H1 (cell line): ENCODE results near the gene ATAD3B. TPM values are rescaled to one million over a fixed set of nuclear protein-coding genes. Genes with fewer than 3 reads are reported as not detected.

Experiments
- CTCF ChIA-PET: fragments of 300-600 bp; sonication (Branson Sonifier 250); formaldehyde crosslinking; loops from one replicate; lab custom pipeline; 2021; ENCODE audit not compliant: partially characterized antibody; lab: Charles Lee
- POLR2A ChIA-PET: fragments of 300-600 bp; sonication (Branson Sonifier 250); formaldehyde crosslinking; loops from one replicate; lab custom pipeline; 2021; ENCODE audit warnings: inconsistent platforms; ENCODE audit not compliant: partially characterized antibody; lab: Charles Lee
- DNase-seq, 2 experiments: peaks; one replicate each; pipeline versions ENCODE4 v3.0.0 to v3.0.0-alpha.2; 2010 to 2022; ENCODE audit warnings: low spot score in 2 of 2, low read depth in 1 of 2, mixed read lengths in 1 of 2
- FAIRE-seq: peaks from 2 replicates; lab custom pipeline; 2011; peaks lifted over from hg19 to GRCh38; lab: Jason Lieb, UNC
- H2AFZ ChIP-seq: 2 replicates; pipeline ENCODE4 v1.8.1; 2012; ENCODE audit warnings: low read length, inconsistent platforms
- H2AK5ac ChIP-seq: 2 replicates; pipeline ENCODE4 v1.6.1; 2013; ENCODE audit warnings: low read depth, low read length
- H2BK120ac ChIP-seq: replicated peaks from 2 replicates; pipeline ENCODE3; 2013; ENCODE audit warnings: low read depth, low read length, inconsistent platforms
- H2BK12ac ChIP-seq: 2 replicates; pipeline ENCODE4 v1.6.1; 2013; ENCODE audit warnings: low read depth, low read length
- H2BK15ac ChIP-seq: 2 replicates; pipeline ENCODE4 v1.6.1; 2013; ENCODE audit warnings: low read length
- H2BK20ac ChIP-seq: 2 replicates; pipeline ENCODE4 v1.6.1; 2013; ENCODE audit warnings: low read length
- H2BK5ac ChIP-seq: 2 replicates; pipeline ENCODE4 v1.6.1; 2013; ENCODE audit warnings: low read depth, low read length
- H3K14ac ChIP-seq: 2 replicates; pipeline ENCODE4 v1.6.1; 2013; ENCODE audit warnings: inconsistent platforms; ENCODE audit not compliant: insufficient read length
- H3K18ac ChIP-seq: 2 replicates; pipeline ENCODE4 v1.6.1; 2013; ENCODE audit warnings: low read length; ENCODE audit errors: extremely low read depth
- H3K23ac ChIP-seq: 2 replicates; pipeline ENCODE4 v1.6.1; 2013; ENCODE audit warnings: inconsistent platforms; ENCODE audit not compliant: insufficient read length
- H3K23me2 ChIP-seq: 2 replicates; pipeline ENCODE4 v1.6.1; 2013; ENCODE audit warnings: low read depth, low read length
- H3K27ac ChIP-seq: 2 replicates; pipeline ENCODE4 v1.6.1; 2011; ENCODE audit warnings: low read depth, low read length, inconsistent platforms
- H3K27me3 ChIP-seq, 4 experiments: replicated peaks in 1 of 4; 1 replicate in 1 of 4; 2 replicates in 3 of 4; pipeline versions ENCODE4 v1.6.1 to v1.8.1; 2011 to 2013; ENCODE audit warnings: low read length in 3 of 4, mild to moderate bottlenecking in 3 of 4, inconsistent platforms in 2 of 4, mixed read lengths in 2 of 4, moderate library complexity in 1 of 4; ENCODE audit not compliant: control insufficient read depth in 3 of 4, insufficient read depth in 3 of 4; ENCODE audit errors: extremely low read depth in 1 of 4
- H3K36me3 ChIP-seq, 4 experiments: 2 replicates each; pipeline versions ENCODE4 v1.6.1 to v1.8.1; 2011 to 2013; ENCODE audit warnings: mild to moderate bottlenecking in 4 of 4, low read length in 3 of 4, moderate library complexity in 2 of 4, control low read depth in 1 of 4, inconsistent platforms in 1 of 4; ENCODE audit not compliant: insufficient read depth in 4 of 4, control insufficient read depth in 2 of 4
- H3K4ac ChIP-seq: replicated peaks from 2 replicates; pipeline ENCODE3; 2013; ENCODE audit warnings: low read length, low read depth, mixed read lengths, inconsistent platforms; ENCODE audit not compliant: insufficient read length
- H3K4me1 ChIP-seq, 4 experiments: replicated peaks in 1 of 4; 1 replicate in 1 of 4; 2 replicates in 3 of 4; pipeline versions ENCODE4 v1.6.1 to v1.8.1; 2011 to 2013; ENCODE audit warnings: low read length in 3 of 4, inconsistent platforms in 2 of 4, mixed read lengths in 1 of 4; ENCODE audit not compliant: insufficient read depth in 4 of 4, control insufficient read depth in 3 of 4
- H3K4me2 ChIP-seq, 2 experiments: 2 replicates each; pipeline versions ENCODE4 v1.6.1 to v1.8.1; 2011 to 2013; ENCODE audit warnings: low read depth in 2 of 2, low read length in 2 of 2, control low read depth in 1 of 2, inconsistent platforms in 1 of 2, mild to moderate bottlenecking in 1 of 2; ENCODE audit not compliant: insufficient read depth in 1 of 2
- H3K4me3 ChIP-seq, 4 experiments: fragments of 200-600, 300-600 bp in 1 of 4; sonication (generic), shearing (Covaris generic), sonication (Bioruptor Twin) in 1 of 4; 2 replicates each; pipeline versions ENCODE4 v1.5.1 to v1.8.1; 2011 to 2016; ENCODE audit warnings: low read length in 4 of 4, low read depth in 3 of 4, control low read depth in 2 of 4, inconsistent platforms in 2 of 4, mild to moderate bottlenecking in 2 of 4, mixed read lengths in 1 of 4, moderate library complexity in 1 of 4; ENCODE audit not compliant: insufficient read depth in 2 of 4; ENCODE audit errors: extremely low read depth in 1 of 4
- H3K56ac ChIP-seq: replicated peaks from 2 replicates; pipeline ENCODE3; 2013; ENCODE audit warnings: low read depth, mild to moderate bottlenecking, mixed read lengths, low read length, inconsistent platforms; ENCODE audit not compliant: insufficient read length
- H3K79me1 ChIP-seq: 2 replicates; pipeline ENCODE4 v1.6.1; 2013; ENCODE audit warnings: low read depth, low read length, control low read depth
- H3K79me2 ChIP-seq, 2 experiments: 2 replicates each; pipeline versions ENCODE4 v1.6.1 to v1.8.1; 2012 to 2013; ENCODE audit warnings: low read length in 2 of 2, mild to moderate bottlenecking in 2 of 2, inconsistent platforms in 1 of 2; ENCODE audit not compliant: insufficient read depth in 2 of 2, control insufficient read depth in 1 of 2
- H3K9ac ChIP-seq, 4 experiments: replicated peaks in 1 of 4; 1 replicate in 1 of 4; 2 replicates in 3 of 4; pipeline versions ENCODE4 v1.6.1 to v1.8.1; 2011 to 2013; ENCODE audit warnings: low read depth in 3 of 4, low read length in 3 of 4, control low read depth in 2 of 4, mild to moderate bottlenecking in 2 of 4, moderate library complexity in 2 of 4, inconsistent platforms in 1 of 4; ENCODE audit errors: extremely low read depth in 1 of 4
- H3K9me3 ChIP-seq, 2 experiments: 2 replicates each; pipeline versions ENCODE4 v1.6.1 to v1.8.1; 2012 to 2013; ENCODE audit warnings: mild to moderate bottlenecking in 2 of 2, moderate library complexity in 2 of 2, control low read depth in 1 of 2, inconsistent platforms in 1 of 2, low read depth in 1 of 2, low read length in 1 of 2, mixed read lengths in 1 of 2; ENCODE audit not compliant: insufficient read depth in 2 of 2
- H4K20me1 ChIP-seq, 2 experiments: replicated peaks in 1 of 2; 2 replicates each; pipeline versions ENCODE3 to v1.8.1; 2011 to 2013; ENCODE audit warnings: inconsistent platforms in 2 of 2, low read length in 2 of 2, mild to moderate bottlenecking in 1 of 2; ENCODE audit not compliant: insufficient read depth in 2 of 2, control insufficient read depth in 1 of 2
- H4K5ac ChIP-seq: 2 replicates; pipeline ENCODE4 v1.6.1; 2013; ENCODE audit warnings: low read length, low read depth, mixed read lengths, inconsistent platforms; ENCODE audit not compliant: insufficient read length
- H4K8ac ChIP-seq: 2 replicates; pipeline ENCODE4 v1.8.0; 2013; ENCODE audit warnings: mild to moderate bottlenecking, moderate library complexity, low read length, inconsistent platforms; ENCODE audit not compliant: insufficient read depth; ENCODE audit errors: extremely low read depth
- H4K91ac ChIP-seq: replicated peaks from 2 replicates; pipeline ENCODE3; 2013; ENCODE audit warnings: low read length, mixed read lengths, inconsistent platforms; ENCODE audit not compliant: insufficient read length
- BACH1 ChIP-seq: IDR thresholded peaks from 2 replicates; pipeline ENCODE4 v1.6.1; 2012; ENCODE audit warnings: low read length, improper control_type of control experiment
- BCL11A ChIP-seq, 2 experiments: IDR thresholded peaks; one replicate each; pipeline ENCODE4 v1.6.1; 2011; ENCODE audit warnings: low read depth in 2 of 2, low read length in 2 of 2, mild to moderate bottlenecking in 2 of 2
- BRCA1 ChIP-seq: IDR thresholded peaks from 2 replicates; pipeline ENCODE4 v1.6.1; 2012; ENCODE audit warnings: low read depth, low read length, improper control_type of control experiment
- CREB1 ChIP-seq: IDR thresholded peaks from 2 replicates; pipeline ENCODE4 v1.6.1; 2012; ENCODE audit warnings: inconsistent platforms
- EGR1 ChIP-seq: IDR thresholded peaks from 2 replicates; pipeline ENCODE4 v1.6.1; 2011; ENCODE audit warnings: low read depth, low read length, borderline replicate concordance
- HDAC2 ChIP-seq, 2 experiments: fragments of 300-600 bp in 1 of 2; sonication (generic) in 1 of 2; IDR thresholded peaks; 2 replicates each; pipeline ENCODE4 v1.6.1; 2011 to 2012; ENCODE audit warnings: low read depth in 2 of 2, low read length in 2 of 2, mild to moderate bottlenecking in 2 of 2, moderate library complexity in 2 of 2, borderline replicate concordance in 1 of 2, inconsistent platforms in 1 of 2
- NRF1 ChIP-seq: IDR thresholded peaks from 2 replicates; pipeline ENCODE4 v1.6.1; 2011; ENCODE audit warnings: mild to moderate bottlenecking, low read depth, low read length, improper control_type of control experiment
- RBBP5 ChIP-seq: IDR thresholded peaks from 2 replicates; pipeline ENCODE4 v1.7.1; 2012; ENCODE audit warnings: low read depth, mild to moderate bottlenecking, inconsistent platforms, low read length, moderate library complexity, borderline replicate concordance
- TBP ChIP-seq: IDR thresholded peaks from 2 replicates; pipeline ENCODE4 v1.6.1; 2011; ENCODE audit warnings: low read depth, low read length, improper control_type of control experiment
- YY1 ChIP-seq: IDR thresholded peaks from 2 replicates; pipeline ENCODE4 v1.6.1; 2011; ENCODE audit warnings: low read depth, mild to moderate bottlenecking, low read length
- WGBS, 2 experiments: shearing (Covaris generic) in 1 of 2; methylation state at CpG; one replicate each; pipeline versions ENCODE4 v1.1.6 to v1.1.7; 2013 to 2015; ENCODE audit warnings: low lambda C conversion rate in 2 of 2, mixed read lengths in 2 of 2, inconsistent platforms in 1 of 2, low coverage in 1 of 2, missing lambda C conversion rate in 1 of 2; ENCODE audit not compliant: insufficient replicate concordance in 2 of 2, insufficient coverage in 1 of 2, insufficient read length in 1 of 2; ENCODE audit errors: extremely low coverage in 1 of 2, missing lambda C conversion rate in 1 of 2; 5-methylcytosine and 5-hydroxymethylcytosine counted together
- polyA plus RNA-seq, 7 experiments: library from polyadenylated mRNA; depleted of rRNA in 3 of 7; stranded (reverse) in 5 of 7; unstranded in 2 of 7; fragments of >200 nt in 5 of 7; fragments of 200-250 nt in 2 of 7; gene quantifications; 1 replicate in 5 of 7; 2 replicates in 1 of 7; 4 replicates in 1 of 7; pipeline versions ENCODE4 v1.2.1 to v1.2.3, GENCODE V29; 2011 to 2013; ENCODE audit warnings: missing spikeins in 2 of 7, mixed read lengths in 2 of 7
- total RNA-seq: library from RNA; stranded (reverse); fragmentation: NEBNext Ultra II Directional; extraction: Animal tissue kit (Norgen Biotek cat#: 25700); gene quantifications from 2 replicates; pipeline ENCODE4 v1.2.1, GENCODE V29; 2021
- TF ChIP-seq, protein P1 (sequence below): IDR thresholded peaks from 2 replicates; pipeline ENCODE4 v1.6.1; 2011; ENCODE audit warnings: low read depth, mild to moderate bottlenecking, low read length; ENCODE audit not compliant: insufficient read depth

ATAD3B gene
- total and polyA plus RNA-seq, 2 of the 8 experiments (the other 6 are each of a cell fraction or from before 2014, with no cell fraction given): 31.3 to 63.0 TPM

DNA sequence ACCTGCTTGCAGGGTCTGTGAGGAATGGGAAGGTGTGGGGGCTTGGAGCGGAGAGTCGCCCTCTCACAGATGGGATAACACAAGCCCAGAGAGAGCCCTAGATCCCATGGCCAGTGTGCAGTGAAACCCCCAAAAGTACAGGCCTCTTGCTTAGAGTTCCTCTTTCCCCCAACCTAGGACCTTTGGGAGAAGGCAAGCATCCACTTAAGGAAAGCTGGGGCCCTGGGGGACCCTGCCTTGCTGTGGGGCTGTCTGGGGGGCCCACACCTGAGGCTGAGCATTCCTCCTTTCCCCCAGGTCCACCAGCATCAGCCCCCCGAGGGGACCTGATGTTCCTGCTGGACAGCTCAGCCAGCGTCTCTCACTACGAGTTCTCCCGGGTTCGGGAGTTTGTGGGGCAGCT lies 34.9 kb upstream of the ATAD3B start:
- DNase-seq: no peak
- H3K4me1 ChIP-seq: peaks cover 0 to 44% (median 36%) of the 10 kb centered on the region in 4 experiments; a peak in 6 of 7 replicates
- no peak overlapping the region for H4K91ac ChIP-seq
- POLR2A ChIA-PET: interaction anchor here (0.5 to 22.9 kb wide), 7 partner anchors 8 to 342 kb away, joined by 3 to 515 read pairs (median 6); partner anchors contain the start of genes ANKRD65, CCNL2 and MRPL20
- H4K20me1 ChIP-seq: peaks cover 4 to 7% of the 10 kb centered on the region in 2 experiments
- H4K8ac ChIP-seq: peak overlapping the region; percentile 2; the same call in 1 of the 2 replicates
- no peak overlapping the region for H2AFZ ChIP-seq
- CTCF ChIA-PET: interaction anchor here (0.6 to 3.0 kb wide), 7 partner anchors 9 to 68 kb away, joined by 3 to 20 read pairs (median 5); no protein-coding TSS in a partner anchor
- H3K9me3 ChIP-seq: no peaks in the 10 kb centered on the region
- WGBS, 2 experiments: 92% methylated on average over 6 of the region's 7 CpGs; no CpG with 5 or more reads in 1 of the 2 experiments
- peak overlapping the region in 3 of 4 experiments; percentile 46 to 72 (median 72); a peak in 4 of 8 replicates for H3K4me3 ChIP-seq
- H3K14ac ChIP-seq: no peak overlapping the region
- peaks cover 0 to 7% (median 0%) of the 10 kb centered on the region in 4 experiments; a peak in 1 of 8 replicates for H3K36me3 ChIP-seq
- no peak overlapping the region for H2BK15ac ChIP-seq
- H3K27ac ChIP-seq: no peak overlapping the region
- H2BK20ac ChIP-seq: no peak overlapping the region
- H3K4ac ChIP-seq: no peak overlapping the region
- H3K27me3 ChIP-seq: peaks cover 0 to 3% (median 0%) of the 10 kb centered on the region in 4 experiments; a peak in 2 of 7 replicates
- no peak overlapping the region for H2BK120ac ChIP-seq
- peak overlapping the region; percentile 54 to 94 for H3K4me2 ChIP-seq
- H3K23ac ChIP-seq: no peak overlapping the region
- peaks cover 18% of the 10 kb centered on the region; the same call in 1 of the 2 replicates for H3K23me2 ChIP-seq
- H3K9ac ChIP-seq: no peak overlapping the region
- no peaks in the 10 kb centered on the region for H3K79me1 ChIP-seq
- H2BK5ac ChIP-seq: no peak overlapping the region
- no peak overlapping the region for H4K5ac ChIP-seq
- H2BK12ac ChIP-seq: 0 out of 2 replicates have a peak overlapping the region, but pooled peaks have one; percentile 50
- no peak overlapping the region for H3K56ac ChIP-seq
- H2AK5ac ChIP-seq: 0 out of 2 replicates have a peak overlapping the region, but pooled peaks have one; percentile 88
- H3K79me2 ChIP-seq: peaks cover 0 to 8% of the 10 kb centered on the region in 2 experiments; a peak in 1 of 4 replicates
- FAIRE-seq: no peak
- no peak overlapping the region for H3K18ac ChIP-seq
- no peak for TF ChIP-seq RBBP5
- TF ChIP-seq TBP: no peak
- no peak for TF ChIP-seq HDAC2 (IDR thresholded peaks at IDR 0.05; ENCODE audit: borderline replicate concordance in 1 of 2, low read depth in 2 of 2, low read length in 2 of 2)
- no peak for TF ChIP-seq BCL11A (IDR thresholded peaks at IDR 0.05; ENCODE audit: low read depth in 2 of 2, low read length in 2 of 2)
- no peak for TF ChIP-seq EGR1
- TF ChIP-seq YY1: no peak
- no peak for TF ChIP-seq NRF1
- no peak for TF ChIP-seq BACH1
- no peak for TF ChIP-seq BRCA1
- no peak for TF ChIP-seq CREB1
- TF ChIP-seq, protein P1, sequence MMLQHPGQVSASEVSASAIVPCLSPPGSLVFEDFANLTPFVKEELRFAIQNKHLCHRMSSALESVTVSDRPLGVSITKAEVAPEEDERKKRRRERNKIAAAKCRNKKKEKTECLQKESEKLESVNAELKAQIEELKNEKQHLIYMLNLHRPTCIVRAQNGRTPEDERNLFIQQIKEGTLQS: no peak
